ES-I3 (cell line): Measurements from ENCODE around the gene DUT.

Source experiments
- H3K36me3 ChIP-seq: 2 replicates; pipeline ENCODE4 v1.6.1; 2013; ENCODE audit warnings: mild to moderate bottlenecking, low read length, control low read depth, moderate library complexity; ENCODE audit not compliant: insufficient read depth
- H3K4me1 ChIP-seq: 2 replicates; pipeline ENCODE4 v1.6.1; 2013; ENCODE audit warnings: mild to moderate bottlenecking, control low read depth, low read length; ENCODE audit not compliant: insufficient read depth
- H3K9ac ChIP-seq: 2 replicates; pipeline ENCODE4 v1.6.1; 2013; ENCODE audit warnings: low read depth, mild to moderate bottlenecking, low read length, moderate library complexity
- H3K9me3 ChIP-seq: 2 replicates; pipeline ENCODE4 v1.6.1; 2013; ENCODE audit warnings: mild to moderate bottlenecking, low read length, moderate library complexity; ENCODE audit not compliant: control insufficient read depth, insufficient read depth

DUT gene

DNA sequence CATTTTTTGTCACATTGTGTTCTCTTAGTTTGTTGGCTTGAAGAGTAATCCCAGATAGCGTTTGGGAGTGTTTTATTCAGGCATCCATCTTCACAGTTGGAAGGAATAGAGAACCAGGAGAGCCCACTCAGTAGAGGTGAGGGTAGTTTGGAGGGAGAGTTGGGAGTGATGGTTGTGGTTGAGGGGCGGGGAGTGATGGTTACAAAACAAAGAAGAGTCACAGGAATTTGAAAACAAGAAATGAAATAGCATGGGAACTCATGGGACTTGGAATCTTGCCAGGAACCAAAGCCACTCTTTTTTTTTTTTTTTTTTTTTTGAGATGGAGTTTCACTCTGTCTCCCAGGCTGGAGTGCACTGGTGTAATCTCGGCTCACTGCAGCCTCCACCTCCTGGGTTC lies 36.3 kb downstream of the DUT start:
- Histone ChIP-seq H3K9ac (no peak overlapping the region), H3K9me3 (no peaks in the 10 kb centered on the region; the same call in 1 of the 2 replicates), H3K4me1 (no peaks in the 10 kb centered on the region)

DNA sequence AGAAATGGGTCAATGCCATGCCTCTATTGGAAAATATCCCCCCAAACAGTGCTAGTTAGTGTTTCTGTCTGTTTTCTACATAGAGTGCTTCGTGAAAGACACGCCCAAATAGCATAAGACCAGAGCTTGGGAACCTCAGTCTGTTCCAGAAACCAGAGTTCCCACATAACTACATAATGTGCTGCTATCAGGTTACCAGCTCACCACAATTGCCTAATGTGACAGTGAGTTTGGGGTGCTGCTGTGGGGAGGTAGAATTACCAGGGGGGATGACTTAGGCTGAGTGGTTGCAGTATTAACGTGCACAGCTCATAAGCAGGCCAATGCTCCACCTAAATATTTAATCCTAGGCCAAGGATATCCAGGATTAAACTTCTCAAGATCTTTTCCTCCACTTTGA lies 39.2 kb downstream of the DUT start:
- Histone ChIP-seq H3K9ac (no peak overlapping the region), H3K36me3 (no peaks in the 10 kb centered on the region), H3K9me3 (no peaks in the 10 kb centered on the region), H3K4me1 (no peaks in the 10 kb centered on the region)

More for the DNA sequence above, 36.3 kb downstream of the DUT start:
- no peaks in the 10 kb centered on the region for H3K36me3 ChIP-seq

DNA sequence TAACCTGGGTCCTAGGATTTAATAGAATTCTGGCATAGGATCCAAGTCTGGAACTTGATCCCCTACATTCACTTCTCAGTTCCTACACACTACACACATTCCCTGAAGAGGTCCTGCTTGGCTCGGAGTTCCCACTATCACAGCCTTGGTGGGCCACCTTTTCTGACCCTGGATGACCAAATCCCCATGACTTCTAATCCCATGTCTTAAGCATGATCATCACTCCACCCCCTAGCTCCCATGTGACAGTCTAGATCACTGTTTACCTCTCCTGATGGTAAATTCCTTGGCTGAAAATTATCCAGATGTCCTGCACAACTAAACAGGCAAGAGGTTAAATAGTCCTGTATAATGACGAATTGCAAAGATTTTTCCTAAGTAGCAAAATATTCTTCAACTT lies 40.3 kb downstream of the DUT start:
- Histone ChIP-seq H3K9me3 (no peaks in the 10 kb centered on the region), H3K4me1 (no peaks in the 10 kb centered on the region), H3K9ac (no peak overlapping the region), H3K36me3 (no peaks in the 10 kb centered on the region)

DNA sequence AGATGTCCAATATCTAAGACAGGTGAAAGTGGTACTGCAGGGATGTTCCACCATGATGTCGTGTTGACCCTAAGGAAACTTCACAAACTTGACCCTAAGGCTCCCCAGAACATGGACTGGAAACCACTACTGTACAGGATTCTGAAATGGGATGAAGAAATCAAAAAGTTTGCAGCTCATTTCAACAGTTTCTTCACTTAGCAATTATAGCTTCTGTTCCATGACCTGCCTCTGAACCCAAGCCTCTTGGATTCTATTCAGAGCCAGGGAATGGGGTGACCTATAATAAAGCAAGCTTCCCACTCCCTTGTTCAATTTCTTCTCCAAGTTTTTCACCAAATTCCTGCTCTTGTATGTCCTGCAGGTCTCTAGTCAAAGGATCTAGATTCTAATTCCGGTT lies 40.7 kb downstream of the DUT start:
- H3K9me3 ChIP-seq = no peaks in the 10 kb centered on the region
- H3K4me1 ChIP-seq = no peaks in the 10 kb centered on the region
- H3K9ac ChIP-seq = no peak overlapping the region
- H3K36me3 ChIP-seq = no peaks in the 10 kb centered on the region

DNA sequence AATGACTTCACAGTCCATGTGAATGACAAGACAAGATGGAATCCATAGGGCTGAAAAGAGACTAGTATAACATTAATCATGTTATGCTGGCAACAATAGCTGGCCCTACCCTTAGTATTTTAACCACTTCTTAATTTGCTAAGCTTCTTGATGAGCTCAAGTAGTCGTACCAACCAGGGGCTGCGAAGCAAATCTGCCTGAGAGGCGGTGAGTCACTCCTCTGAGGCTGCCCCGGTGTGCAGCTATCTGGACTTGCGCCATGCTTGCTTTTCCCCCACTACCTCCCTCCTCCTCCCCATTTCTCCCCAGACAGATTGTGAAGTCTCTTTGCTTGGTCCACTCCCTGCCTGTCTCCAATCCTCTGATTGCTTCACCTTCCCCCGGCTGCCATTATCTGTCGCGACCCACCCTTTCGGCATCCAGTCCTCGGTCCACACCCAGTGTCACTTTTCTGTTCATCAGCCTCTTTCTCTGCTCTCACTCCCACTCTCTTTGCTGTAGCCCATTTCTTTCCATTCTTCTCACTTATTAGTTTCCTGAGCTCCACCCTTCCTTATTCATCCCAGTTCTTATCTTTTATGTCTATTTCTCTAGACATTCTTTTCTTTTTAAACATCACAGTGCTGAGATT lies 42.7 kb downstream of the DUT start:
- Histone ChIP-seq H3K9me3 (no peaks in the 10 kb centered on the region; the same call in 1 of the 2 replicates), H3K36me3 (no peaks in the 10 kb centered on the region), H3K4me1 (no peaks in the 10 kb centered on the region), H3K9ac (no peak overlapping the region)

DNA sequence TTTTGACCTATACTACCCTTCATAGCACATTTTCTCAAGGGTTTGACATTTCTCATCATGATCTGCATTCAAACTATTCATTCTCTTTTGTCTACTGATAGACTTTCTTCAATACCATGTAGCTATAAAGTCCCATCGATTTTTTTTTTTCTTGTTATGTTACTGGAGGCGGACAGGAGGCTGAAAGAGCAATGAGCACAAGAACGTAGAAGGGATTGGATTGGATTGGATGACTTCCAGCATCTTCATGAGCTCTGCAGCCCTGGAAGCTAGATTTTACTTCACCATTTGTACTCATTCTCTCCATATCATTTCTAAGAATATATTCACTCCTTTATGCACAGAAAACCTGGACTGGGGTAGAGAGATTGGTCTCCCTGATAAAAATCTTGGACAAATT lies 43.2 kb downstream of the DUT start:
- Histone ChIP-seq H3K36me3 (no peaks in the 10 kb centered on the region), H3K4me1 (no peaks in the 10 kb centered on the region), H3K9ac (no peak overlapping the region), H3K9me3 (no peaks in the 10 kb centered on the region; the same call in 1 of the 2 replicates)

DNA sequence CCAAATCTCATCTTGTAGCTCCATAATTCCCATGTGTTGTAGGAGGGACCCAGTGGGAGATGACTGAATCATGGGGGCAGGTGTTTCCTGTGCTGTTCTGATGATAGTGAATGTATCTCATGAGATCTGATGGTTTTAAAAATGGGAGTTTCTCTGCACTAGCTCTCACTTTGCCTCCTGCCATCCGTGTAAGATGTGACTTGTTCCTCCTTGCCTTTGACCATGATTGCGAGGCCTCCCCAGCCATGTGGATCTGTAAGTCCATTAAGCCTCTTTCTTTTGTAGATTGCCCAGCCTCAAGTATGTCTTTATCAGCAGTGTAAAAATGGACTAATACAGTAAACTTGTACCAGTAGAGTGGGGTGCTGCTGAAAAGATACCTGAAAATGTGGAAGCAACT lies 44.5 kb downstream of the DUT start:
- H3K4me1 ChIP-seq = no peaks in the 10 kb centered on the region
- H3K36me3 ChIP-seq = no peaks in the 10 kb centered on the region
- no peaks in the 10 kb centered on the region; the same call in 1 of the 2 replicates for H3K9me3 ChIP-seq
- H3K9ac ChIP-seq = no peak overlapping the region

DNA sequence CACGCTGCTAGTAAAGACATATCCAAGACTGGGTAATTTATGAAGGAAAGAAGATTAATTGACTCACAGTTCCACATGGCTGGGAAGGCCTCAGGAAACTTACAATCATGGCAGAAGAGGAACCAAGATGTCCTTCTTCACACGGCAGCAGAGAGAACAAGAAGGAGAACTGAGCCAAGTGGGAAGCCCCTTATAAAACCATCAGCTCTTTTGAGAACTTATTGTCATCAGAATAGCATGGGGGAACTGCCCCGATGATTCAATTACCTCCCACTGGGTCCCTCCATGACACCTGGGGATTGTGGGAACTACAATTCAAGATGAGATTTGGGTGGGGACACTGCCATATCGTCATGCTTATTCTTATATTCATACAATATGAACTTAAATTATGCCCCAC lies 49.0 kb downstream of the DUT start:
- H3K9ac ChIP-seq = no peak overlapping the region
- H3K4me1 ChIP-seq = no peaks in the 10 kb centered on the region
- no peaks in the 10 kb centered on the region; the same call in 1 of the 2 replicates for H3K9me3 ChIP-seq
- no peaks in the 10 kb centered on the region for H3K36me3 ChIP-seq

DNA sequence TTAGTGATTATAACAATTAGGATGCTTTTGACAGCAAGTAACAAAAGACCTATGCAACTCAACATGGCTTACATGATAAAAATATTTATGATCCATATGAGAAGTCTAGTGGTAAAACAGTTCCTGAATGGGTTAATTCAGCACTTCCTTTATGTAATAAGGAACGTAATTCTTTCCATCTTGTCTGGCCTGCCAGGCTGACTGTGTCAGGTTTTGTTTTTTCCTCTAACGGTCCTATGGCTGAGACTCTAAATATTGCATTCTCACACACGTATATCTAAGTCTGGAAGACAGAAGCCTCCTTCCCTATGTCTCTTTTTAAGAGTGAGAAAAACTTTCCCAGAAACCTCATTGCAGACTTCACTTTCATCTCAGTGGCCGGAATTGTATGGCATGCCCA lies 50.6 kb downstream of the DUT start:
- H3K9ac ChIP-seq = no peak overlapping the region
- H3K9me3 ChIP-seq = no peaks in the 10 kb centered on the region; the same call in 1 of the 2 replicates
- H3K36me3 ChIP-seq = no peaks in the 10 kb centered on the region
- H3K4me1 ChIP-seq = no peaks in the 10 kb centered on the region

DNA sequence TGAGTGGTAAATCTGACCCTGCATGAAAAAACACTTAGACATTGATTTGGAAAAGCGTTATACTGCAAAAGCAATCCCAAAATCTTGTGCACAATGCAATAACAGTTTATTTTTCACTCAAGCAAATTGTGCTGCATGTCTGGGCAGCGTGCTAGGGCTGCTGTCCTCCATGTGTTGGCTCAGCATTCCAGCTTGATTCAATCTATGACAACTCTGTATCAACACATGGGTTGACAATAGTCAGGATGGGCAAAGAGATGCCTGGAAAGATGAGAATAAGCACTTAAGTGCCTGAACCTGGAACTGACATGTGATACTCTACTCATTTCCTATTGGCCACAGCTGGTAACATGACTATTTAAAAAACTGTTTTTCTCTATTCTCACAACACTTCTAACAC lies 51.8 kb downstream of the DUT start:
- H3K36me3 ChIP-seq = no peaks in the 10 kb centered on the region
- no peaks in the 10 kb centered on the region for H3K9me3 ChIP-seq
- no peak overlapping the region for H3K9ac ChIP-seq
- no peaks in the 10 kb centered on the region for H3K4me1 ChIP-seq

DNA sequence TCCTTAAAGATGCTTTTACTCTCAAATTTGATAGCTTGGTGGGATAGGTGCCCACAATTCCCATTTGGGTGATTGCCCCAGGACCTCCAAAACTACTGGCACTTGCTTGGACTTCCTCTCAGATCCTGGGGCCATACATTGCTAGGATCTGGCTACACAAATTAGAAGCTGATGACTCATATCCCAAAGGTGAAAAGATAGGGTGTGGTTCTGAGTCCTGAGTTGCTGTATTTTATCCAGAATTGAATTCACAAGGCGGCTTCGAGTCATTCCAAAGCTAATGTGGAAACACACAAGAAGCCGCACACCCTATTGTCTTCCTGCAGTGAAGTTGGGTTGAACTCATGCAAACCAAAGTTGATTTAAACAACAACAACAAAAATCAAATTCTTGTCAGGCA lies 53.4 kb downstream of the DUT start:
- H3K9me3 ChIP-seq = no peaks in the 10 kb centered on the region
- no peaks in the 10 kb centered on the region for H3K4me1 ChIP-seq
- no peak overlapping the region for H3K9ac ChIP-seq
- H3K36me3 ChIP-seq = no peaks in the 10 kb centered on the region

DNA sequence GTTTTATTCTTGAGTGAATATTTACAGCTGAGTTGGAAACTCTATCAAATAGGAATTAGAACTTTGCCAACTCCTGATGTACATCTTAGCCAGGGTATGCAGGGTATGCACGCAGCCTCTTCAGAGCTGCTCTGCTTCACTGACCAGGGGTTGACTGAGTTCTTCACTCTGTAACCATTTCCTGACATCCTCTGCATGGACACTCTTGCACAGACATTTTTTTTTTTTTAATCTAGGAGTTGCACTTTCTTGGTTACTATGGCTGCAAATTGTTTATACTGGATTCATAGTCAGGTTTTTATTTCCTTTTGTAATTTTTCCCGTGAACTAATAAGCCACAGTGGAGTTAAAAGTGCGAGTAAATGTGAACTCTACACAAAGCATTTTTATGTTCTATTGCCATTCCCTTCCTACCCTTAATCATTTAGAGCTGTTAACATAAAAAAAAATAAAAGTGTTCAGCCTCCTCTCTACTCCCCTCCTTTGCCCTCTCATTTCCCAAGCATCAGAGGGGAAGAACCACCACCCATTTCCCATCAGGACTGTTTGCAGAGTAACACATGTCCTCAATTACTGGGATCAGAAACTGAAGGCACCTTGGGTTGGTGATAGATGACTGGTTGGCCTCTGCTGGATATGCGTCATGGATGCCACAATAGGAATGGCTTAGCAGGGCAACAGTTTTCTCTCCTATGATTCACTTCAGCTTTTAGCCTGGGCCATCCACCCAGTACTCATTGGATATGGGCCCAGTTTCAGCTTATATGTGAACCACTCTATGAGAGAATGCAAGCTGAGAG lies 54.0 kb downstream of the DUT start:
- H3K9me3 ChIP-seq = no peaks in the 10 kb centered on the region
- no peaks in the 10 kb centered on the region for H3K36me3 ChIP-seq
- H3K9ac ChIP-seq = no peak overlapping the region
- H3K4me1 ChIP-seq = no peaks in the 10 kb centered on the region

DNA sequence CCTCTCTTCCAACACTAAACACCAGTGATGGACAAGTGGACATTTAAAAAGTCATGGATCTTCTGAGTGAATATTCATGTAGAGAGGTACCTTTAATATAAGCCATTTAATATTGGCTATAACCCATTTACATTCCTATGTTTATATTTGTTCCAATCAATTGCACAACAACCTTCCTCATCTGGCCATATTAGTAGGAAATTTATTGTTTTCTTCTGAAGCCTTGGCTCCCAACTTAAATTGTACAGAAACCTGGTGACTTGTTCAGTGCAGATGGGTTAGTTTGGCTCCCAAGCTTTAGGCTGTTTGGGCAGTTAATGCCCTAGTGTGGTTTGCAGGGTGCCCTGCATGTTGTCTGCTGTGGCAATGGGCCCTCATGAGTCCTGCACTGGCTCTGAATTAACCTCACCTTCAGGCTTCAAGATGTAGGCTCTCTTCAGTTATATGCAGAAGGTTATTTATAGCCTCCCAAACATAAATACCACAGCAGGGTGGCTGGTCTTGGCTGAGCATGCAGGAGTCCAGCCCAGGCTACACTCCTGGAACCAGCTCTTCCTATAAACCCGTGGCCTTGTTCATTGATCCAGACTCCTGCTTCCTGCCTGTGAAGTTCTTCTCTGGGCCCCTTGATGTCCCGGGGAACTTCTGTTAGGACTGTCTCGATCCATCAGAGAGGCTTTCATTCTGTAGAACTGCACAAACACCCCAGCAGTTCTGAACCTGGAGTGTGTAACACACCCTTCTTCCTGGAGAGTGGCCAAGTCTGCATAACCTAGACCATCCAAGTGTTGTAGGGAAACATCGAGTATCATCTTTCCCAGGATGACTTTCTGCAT lies 57.0 kb downstream of the DUT start:
- Histone ChIP-seq H3K9me3 (no peaks in the 10 kb centered on the region), H3K4me1 (no peaks in the 10 kb centered on the region), H3K9ac (no peak overlapping the region), H3K36me3 (no peaks in the 10 kb centered on the region)

DNA sequence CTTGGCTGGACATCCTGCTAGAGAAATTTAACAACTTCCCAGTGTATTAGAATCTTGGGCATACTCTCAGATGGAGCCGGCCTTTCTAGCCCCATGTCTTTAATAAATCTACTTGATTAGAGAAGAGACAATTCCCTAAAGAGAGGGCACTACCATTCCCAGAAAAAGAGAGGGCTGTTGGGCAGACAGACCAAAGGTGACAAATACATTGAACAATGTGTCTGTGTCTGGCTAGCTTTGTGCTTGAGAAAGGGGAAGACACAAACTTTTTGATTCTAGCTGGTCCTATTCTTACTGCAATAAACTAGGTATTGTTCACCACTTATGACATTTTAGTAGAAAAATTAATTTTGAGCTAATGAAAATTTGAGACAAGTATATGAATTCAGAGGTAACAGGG lies 57.7 kb downstream of the DUT start:
- H3K9ac ChIP-seq = no peak overlapping the region
- H3K36me3 ChIP-seq = no peaks in the 10 kb centered on the region
- no peaks in the 10 kb centered on the region for H3K9me3 ChIP-seq
- H3K4me1 ChIP-seq = no peaks in the 10 kb centered on the region
